ENCODE measurements around the gene DAPK1.

DNA sequence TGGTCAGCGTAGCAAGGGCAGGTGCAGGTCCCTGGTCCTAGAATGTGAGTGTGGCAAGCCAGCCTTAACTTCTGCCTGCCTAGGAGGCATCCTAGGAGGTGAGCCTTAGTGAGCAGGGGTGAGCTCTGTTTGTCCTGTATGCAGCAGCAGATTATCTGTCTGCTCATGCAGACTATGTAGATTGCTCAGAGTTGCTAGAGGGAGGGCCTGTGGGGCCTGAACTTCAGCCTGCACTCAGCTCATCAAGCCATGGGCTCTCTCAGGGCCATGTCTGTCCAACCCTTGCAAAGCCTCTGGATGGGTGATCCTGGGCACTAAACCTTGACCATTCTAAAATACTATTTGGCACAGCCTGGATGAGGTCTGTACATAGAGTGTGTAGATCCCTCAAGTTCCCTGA lies 219.8 kb downstream of the DAPK1 start:
- TF ChIP-seq CTCF (IDR thresholded peaks at IDR 0.05; ENCODE audit: low read length): no peak
- no peak for TF ChIP-seq EZH2 (optimal IDR thresholded peaks at IDR 0.05; ENCODE audit: low read depth, low read length)
- no peak for TF ChIP-seq EZH2phosphoT487 (IDR thresholded peaks at IDR 0.05; ENCODE audit: low read length)
